Bronchial epithelial cell (primary cell): ENCODE data around the gene CCNY. TPM values are rescaled to one million over a fixed set of nuclear protein-coding genes. Genes with fewer than 3 reads are reported as not detected.

ENCODE experiments used
- DNase-seq: peaks from one replicate; pipeline ENCODE4 v3.0.0-alpha.2; 2010; ENCODE audit warnings: low read depth
- FAIRE-seq: peaks from 2 replicates; lab custom pipeline; 2011; peaks lifted over from hg19 to GRCh38; lab: Jason Lieb, UNC
- H3K27me3 ChIP-seq: 2 replicates; pipeline ENCODE4 v1.5.1; 2011; ENCODE audit warnings: low read length; ENCODE audit not compliant: control insufficient read depth, insufficient read depth
- H3K36me3 ChIP-seq: 2 replicates; pipeline ENCODE4 v1.5.1; 2011; ENCODE audit warnings: low read length; ENCODE audit not compliant: control insufficient read depth, insufficient read depth
- H3K4me3 ChIP-seq: 2 replicates; pipeline ENCODE4 v1.5.1; 2011; ENCODE audit warnings: mild to moderate bottlenecking, low read depth, low read length, control low read depth
- CTCF ChIP-seq: IDR thresholded peaks from 2 replicates; pipeline ENCODE4 v1.5.1; 2011; ENCODE audit warnings: mild to moderate bottlenecking, moderate library complexity, low read length, control low read depth, inconsistent platforms; ENCODE audit not compliant: insufficient read depth, severe bottlenecking
- total RNA-seq: library from RNA; depleted of rRNA; stranded (reverse); fragments of >200 nt; gene quantifications from 2 replicates; pipeline ENCODE4 v1.2.1, GENCODE V29; 2014

Gene CCNY
- total RNA-seq, 1 donor from 2014 or later: 66.3 TPM

GRCh38 chr10:35558276-35558675, 222.0 kb downstream of the CCNY start:
- DNase-seq: no peak
- Histone ChIP-seq H3K27me3 (no peaks in the 10 kb centered on the region), H3K4me3 (no peak overlapping the region), H3K36me3 (peaks cover 8% of the 10 kb centered on the region)
- FAIRE-seq: no peak
- no peak for TF ChIP-seq CTCF

- no peak for TF ChIP-seq CTCF
- H3K27me3 ChIP-seq: no peaks in the 10 kb centered on the region
- DNase-seq (no peak), FAIRE-seq (peak; percentile 7)
- H3K4me3 ChIP-seq: no peak overlapping the region
- peaks cover 6% of the 10 kb centered on the region for H3K36me3 ChIP-seq
These were observed 223.1 kb downstream of the CCNY start for GRCh38 chr10:35559416-35559815.

GRCh38 chr10:35561715-35562114, 225.4 kb downstream of the CCNY start:
- no peak for DNase-seq

GRCh38 chr10:35562427-35562826, 226.1 kb downstream of the CCNY start:
- no peaks in the 10 kb centered on the region for H3K27me3 ChIP-seq
- no peak for FAIRE-seq
- no peak overlapping the region for H3K4me3 ChIP-seq
- no peak for DNase-seq
- peaks cover 5% of the 10 kb centered on the region for H3K36me3 ChIP-seq
- no peak for TF ChIP-seq CTCF

More at GRCh38 chr10:35561715-35562114, 225.4 kb downstream of the CCNY start:
- peaks cover 4% of the 10 kb centered on the region for H3K36me3 ChIP-seq
- peak; percentile 47 for FAIRE-seq
- no peak overlapping the region for H3K4me3 ChIP-seq
- H3K27me3 ChIP-seq: no peaks in the 10 kb centered on the region
- TF ChIP-seq CTCF: no peak

- DNase-seq (peak; percentile 65), FAIRE-seq (peak; percentile 52)
- Histone ChIP-seq H3K36me3 (peaks cover 5% of the 10 kb centered on the region), H3K27me3 (no peaks in the 10 kb centered on the region), H3K4me3 (no peak overlapping the region)
- TF ChIP-seq CTCF: peak; percentile 98
These were observed 227.1 kb downstream of the CCNY start for GRCh38 chr10:35563261-35563891.
